NB4 (cell line): ENCODE data around the gene MPO.
A peak's percentile ranks its signal among the peaks of the same experiment; 100 is the strongest.

Experiments used
- DNase-seq: peaks from one replicate; pipeline ENCODE4 v3.0.0; 2010; ENCODE audit warnings: low read depth
- H3K4me3 ChIP-seq: one replicate; pipeline ENCODE4 v1.5.1; 2011; ENCODE audit warnings: mild to moderate bottlenecking, low read depth, low read length, moderate library complexity
- CTCF ChIP-seq: IDR thresholded peaks from one replicate; pipeline ENCODE4 v1.5.1; 2012; ENCODE audit warnings: low read depth, low read length
- MAX ChIP-seq: IDR thresholded peaks from 2 replicates; pipeline ENCODE4 v1.6.1; 2011; ENCODE audit warnings: low read depth, low read length
- MYC ChIP-seq: IDR thresholded peaks from 2 replicates; pipeline ENCODE4 v1.6.1; 2011; ENCODE audit warnings: low read depth, low read length
- POLR2A ChIP-seq: IDR thresholded peaks from 2 replicates; pipeline ENCODE4 v1.6.1; 2011; ENCODE audit warnings: mild to moderate bottlenecking; ENCODE audit not compliant: insufficient read length; ENCODE audit errors: extremely low read depth

The MPO gene

DNA sequence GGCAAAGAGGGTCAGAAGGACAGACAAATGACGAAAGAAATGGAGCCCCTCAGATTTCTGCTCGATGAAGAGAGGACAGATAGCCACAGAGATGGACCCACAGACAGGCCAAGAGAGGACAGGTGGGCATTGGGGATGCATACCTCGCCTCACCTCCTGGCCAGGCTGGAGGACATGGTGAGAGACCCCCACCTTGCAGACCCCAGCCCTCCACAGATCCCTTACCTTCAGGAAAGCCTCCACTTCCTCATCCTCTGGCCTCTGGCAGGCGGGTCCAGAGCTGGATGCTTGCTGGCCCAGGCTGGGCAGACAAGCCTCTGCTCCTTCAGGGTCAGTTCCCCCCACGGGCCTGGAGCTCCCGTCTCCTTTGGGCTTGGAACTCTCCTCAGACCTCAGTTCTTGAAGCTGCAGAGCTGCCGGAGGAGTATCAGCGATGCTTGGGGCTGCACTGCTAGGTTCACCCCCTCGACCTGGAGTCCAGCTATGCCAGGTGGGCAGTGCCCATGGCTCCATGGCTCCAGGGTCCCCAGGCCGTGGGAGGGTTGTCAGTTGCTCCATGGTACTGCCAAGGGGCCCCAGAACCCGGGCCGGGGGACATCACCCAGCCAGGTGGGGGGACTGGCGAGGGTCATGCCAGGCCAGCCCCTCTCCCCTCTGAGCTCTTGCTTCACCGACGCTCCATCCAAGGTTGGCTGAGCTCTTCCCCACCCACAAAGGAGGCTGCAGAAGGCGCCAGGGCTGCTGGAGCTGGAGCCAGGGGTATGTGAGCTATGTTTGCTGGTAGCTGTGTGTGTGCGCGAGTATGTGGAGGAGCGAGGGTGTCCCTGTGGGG lies 46.8 kb upstream of the MPO start:
- no peak for TF ChIP-seq MAX
- TF ChIP-seq MYC: peak; percentile 44; the same call in 1 of the 2 replicates
- TF ChIP-seq CTCF: no peak
- no peak for TF ChIP-seq POLR2A
- no peak for DNase-seq
- H3K4me3 ChIP-seq: peak overlapping the region; percentile 99

DNA sequence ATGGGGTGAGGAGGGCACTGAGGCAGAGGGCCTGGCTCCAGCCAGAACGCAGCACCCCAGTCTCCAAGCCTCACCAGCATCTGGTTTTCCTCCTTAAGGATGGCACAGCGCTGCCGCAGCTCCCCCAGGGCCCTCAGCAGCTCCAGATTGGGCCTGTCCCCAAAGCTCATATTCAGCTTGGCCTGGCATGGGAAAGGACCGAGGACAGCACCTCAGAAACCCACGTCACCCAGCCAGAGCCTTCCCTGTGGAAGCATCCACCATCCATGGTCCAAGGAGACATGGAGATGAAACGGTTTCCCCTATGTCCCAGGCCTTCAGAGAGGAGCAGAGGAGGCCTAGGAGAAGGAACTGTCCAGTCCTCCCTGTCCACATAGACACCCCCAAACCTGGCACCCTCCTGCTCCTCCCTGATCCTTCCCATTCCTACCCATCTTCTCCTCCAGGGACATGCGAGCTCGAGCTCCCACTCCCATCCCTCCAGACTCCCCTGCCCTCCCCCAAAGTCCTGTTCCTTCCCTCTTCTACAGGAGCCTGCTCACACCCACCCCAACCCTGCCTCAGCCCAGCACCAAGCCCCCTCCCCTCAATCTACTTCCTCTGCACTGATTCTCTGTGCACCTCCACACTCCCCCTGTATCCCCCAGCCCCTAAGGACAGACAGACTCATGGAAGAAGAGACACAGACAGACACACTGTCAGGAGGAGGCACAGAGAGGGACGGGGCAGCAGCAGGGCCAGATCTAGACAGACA lies 46.1 kb upstream of the MPO start:
- DNase-seq: peak; percentile 41
- TF ChIP-seq POLR2A (no peak), MAX (no peak), MYC (no peak), CTCF (no peak)
- peak overlapping the region; percentile 99 for H3K4me3 ChIP-seq

DNA sequence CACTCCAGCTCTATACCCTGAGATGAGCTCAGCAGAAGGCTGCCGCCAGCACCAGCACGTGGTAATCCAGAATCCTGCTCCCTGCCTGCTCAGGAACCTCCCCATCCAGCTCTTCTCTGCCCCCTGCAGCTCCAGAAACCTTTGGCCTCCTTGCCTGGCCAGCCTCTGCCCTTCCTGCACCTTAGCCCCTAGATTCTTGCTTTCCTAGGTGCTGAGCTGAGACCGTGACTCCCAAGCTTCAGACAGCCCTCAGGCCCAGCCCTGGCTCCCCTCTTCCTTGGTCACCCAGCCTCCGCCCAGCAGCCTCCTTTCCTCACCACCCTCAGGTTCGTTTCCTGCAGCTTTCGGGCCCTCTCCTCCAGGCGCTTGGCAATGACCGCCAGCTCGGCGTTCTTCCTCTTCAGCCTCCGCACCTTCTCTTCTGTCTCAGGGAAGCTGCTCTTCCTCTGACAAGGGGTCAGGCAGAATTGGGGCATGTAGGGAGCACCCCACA lies 45.3 kb upstream of the MPO start:
- peak overlapping the region; percentile 99 for H3K4me3 ChIP-seq
- TF ChIP-seq CTCF (no peak), MAX (no peak), MYC (peak; percentile 8; the same call in 1 of the 2 replicates), POLR2A (peak; percentile 33)
- DNase-seq: peak; percentile 60

- no peak overlapping the region for H3K4me3 ChIP-seq
- no peak for TF ChIP-seq MYC
- no peak for TF ChIP-seq POLR2A
- TF ChIP-seq CTCF: no peak
- no peak for TF ChIP-seq MAX
- DNase-seq: no peak
These were observed 44.6 kb upstream of the MPO start for GRCh38 chr17:58325289-58325726.

GRCh38 chr17:58324409-58325288 lies 43.9 kb upstream of the MPO start:
- TF ChIP-seq MAX (no peak), MYC (no peak), POLR2A (no peak), CTCF (no peak)
- no peak overlapping the region for H3K4me3 ChIP-seq
- no peak for DNase-seq
